Measurements from ENCODE around the gene TMEM232.

DNA sequence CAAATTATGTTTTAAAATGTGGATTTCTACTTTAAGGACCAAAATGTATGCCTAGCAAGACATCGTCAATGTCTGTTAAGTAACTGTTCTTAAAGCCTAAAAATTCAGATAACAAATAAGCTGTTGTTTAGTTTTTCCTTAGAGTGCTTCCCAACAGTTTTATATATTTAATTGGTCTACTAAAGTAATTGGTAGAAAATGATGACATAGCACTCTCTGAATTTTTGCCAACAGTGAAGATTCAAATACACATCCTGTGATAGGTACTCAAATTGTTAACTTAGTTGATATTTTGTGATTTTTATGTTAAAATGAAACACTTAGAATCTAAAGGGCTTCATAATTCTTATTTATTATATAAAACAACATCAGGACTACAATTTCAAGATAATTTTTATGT is 107.5 kb downstream of the TMEM232 start:
- TF ChIP-seq NFYB (CRISPR knock-in tag; conservative IDR thresholded peaks at IDR 0.05; ENCODE audit: low read depth) (no peak), NR3C1 (CRISPR knock-in tag; conservative IDR thresholded peaks at IDR 0.05; ENCODE audit: low read depth) (no peak), CBFB (CRISPR knock-in tag; IDR thresholded peaks at IDR 0.05; ENCODE audit: low read depth) (no peak), ZNF138 (CRISPR knock-in tag; conservative IDR thresholded peaks at IDR 0.05) (no peak), ATF1 (CRISPR knock-in tag; IDR thresholded peaks at IDR 0.05) (no peak), TCF7 (CRISPR knock-in tag; IDR thresholded peaks at IDR 0.05; ENCODE audit: low read depth) (no peak)
- TF ChIP-seq, protein P1, sequence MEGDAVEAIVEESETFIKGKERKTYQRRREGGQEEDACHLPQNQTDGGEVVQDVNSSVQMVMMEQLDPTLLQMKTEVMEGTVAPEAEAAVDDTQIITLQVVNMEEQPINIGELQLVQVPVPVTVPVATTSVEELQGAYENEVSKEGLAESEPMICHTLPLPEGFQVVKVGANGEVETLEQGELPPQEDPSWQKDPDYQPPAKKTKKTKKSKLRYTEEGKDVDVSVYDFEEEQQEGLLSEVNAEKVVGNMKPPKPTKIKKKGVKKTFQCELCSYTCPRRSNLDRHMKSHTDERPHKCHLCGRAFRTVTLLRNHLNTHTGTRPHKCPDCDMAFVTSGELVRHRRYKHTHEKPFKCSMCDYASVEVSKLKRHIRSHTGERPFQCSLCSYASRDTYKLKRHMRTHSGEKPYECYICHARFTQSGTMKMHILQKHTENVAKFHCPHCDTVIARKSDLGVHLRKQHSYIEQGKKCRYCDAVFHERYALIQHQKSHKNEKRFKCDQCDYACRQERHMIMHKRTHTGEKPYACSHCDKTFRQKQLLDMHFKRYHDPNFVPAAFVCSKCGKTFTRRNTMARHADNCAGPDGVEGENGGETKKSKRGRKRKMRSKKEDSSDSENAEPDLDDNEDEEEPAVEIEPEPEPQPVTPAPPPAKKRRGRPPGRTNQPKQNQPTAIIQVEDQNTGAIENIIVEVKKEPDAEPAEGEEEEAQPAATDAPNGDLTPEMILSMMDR (IDR thresholded peaks at IDR 0.05): no peak
- TF ChIP-seq, protein P2, sequence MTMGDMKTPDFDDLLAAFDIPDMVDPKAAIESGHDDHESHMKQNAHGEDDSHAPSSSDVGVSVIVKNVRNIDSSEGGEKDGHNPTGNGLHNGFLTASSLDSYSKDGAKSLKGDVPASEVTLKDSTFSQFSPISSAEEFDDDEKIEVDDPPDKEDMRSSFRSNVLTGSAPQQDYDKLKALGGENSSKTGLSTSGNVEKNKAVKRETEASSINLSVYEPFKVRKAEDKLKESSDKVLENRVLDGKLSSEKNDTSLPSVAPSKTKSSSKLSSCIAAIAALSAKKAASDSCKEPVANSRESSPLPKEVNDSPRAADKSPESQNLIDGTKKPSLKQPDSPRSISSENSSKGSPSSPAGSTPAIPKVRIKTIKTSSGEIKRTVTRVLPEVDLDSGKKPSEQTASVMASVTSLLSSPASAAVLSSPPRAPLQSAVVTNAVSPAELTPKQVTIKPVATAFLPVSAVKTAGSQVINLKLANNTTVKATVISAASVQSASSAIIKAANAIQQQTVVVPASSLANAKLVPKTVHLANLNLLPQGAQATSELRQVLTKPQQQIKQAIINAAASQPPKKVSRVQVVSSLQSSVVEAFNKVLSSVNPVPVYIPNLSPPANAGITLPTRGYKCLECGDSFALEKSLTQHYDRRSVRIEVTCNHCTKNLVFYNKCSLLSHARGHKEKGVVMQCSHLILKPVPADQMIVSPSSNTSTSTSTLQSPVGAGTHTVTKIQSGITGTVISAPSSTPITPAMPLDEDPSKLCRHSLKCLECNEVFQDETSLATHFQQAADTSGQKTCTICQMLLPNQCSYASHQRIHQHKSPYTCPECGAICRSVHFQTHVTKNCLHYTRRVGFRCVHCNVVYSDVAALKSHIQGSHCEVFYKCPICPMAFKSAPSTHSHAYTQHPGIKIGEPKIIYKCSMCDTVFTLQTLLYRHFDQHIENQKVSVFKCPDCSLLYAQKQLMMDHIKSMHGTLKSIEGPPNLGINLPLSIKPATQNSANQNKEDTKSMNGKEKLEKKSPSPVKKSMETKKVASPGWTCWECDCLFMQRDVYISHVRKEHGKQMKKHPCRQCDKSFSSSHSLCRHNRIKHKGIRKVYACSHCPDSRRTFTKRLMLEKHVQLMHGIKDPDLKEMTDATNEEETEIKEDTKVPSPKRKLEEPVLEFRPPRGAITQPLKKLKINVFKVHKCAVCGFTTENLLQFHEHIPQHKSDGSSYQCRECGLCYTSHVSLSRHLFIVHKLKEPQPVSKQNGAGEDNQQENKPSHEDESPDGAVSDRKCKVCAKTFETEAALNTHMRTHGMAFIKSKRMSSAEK (CRISPR knock-in tag; IDR thresholded peaks at IDR 0.05; ENCODE audit: borderline replicate concordance): no peak

All from WTC11 (cell line).